ENCODE results near the gene SFXN5. TPM values are rescaled to one million over a fixed set of nuclear protein-coding genes. Genes with fewer than 3 reads are reported as not detected.

Gene SFXN5
- total and polyA plus RNA-seq, 2 of the 8 experiments (the other 6 are each of a cell fraction or from before 2014, with no cell fraction given) = 29.3 to 33.1 TPM

GRCh38 chr2:72972352-72973136, 99.0 kb downstream of the SFXN5 start (continued):
- no peak for TF ChIP-seq CHD7 (IDR thresholded peaks at IDR 0.05; ENCODE audit: insufficient replicate concordance, low read length)
- TF ChIP-seq E2F6 (IDR thresholded peaks at IDR 0.05) = no peak
- no peak for TF ChIP-seq NANOG (IDR thresholded peaks at IDR 0.05; ENCODE audit: insufficient read depth, low read depth, low read length, poor library complexity, severe bottlenecking)
- no peak for TF ChIP-seq RFX5 (IDR thresholded peaks at IDR 0.05; ENCODE audit: borderline replicate concordance, low read depth, low read length)
- no peak for TF ChIP-seq NRF1 (IDR thresholded peaks at IDR 0.05; ENCODE audit: low read depth, low read length)
- TF ChIP-seq KDM1A (IDR thresholded peaks at IDR 0.05; ENCODE audit: borderline replicate concordance, low read length) = no peak
